Panc1 (cell line): Measurements from ENCODE around the gene ZNF580. TPM values are rescaled to one million over a fixed set of nuclear protein-coding genes. Genes with fewer than 3 reads are reported as not detected.
A peak's percentile ranks its signal among the peaks of the same experiment; 100 is the strongest.

ENCODE experiments used
- ATAC-seq: fragments of 200-7000 bp; cut with Tn5 transposase; 2 replicates; pipeline ENCODE4 v1.9.1; 2020; ENCODE audit warnings: mild to moderate bottlenecking, moderate library complexity
- BruUV-seq: library from RNA; stranded (reverse); fragments of 400-500 nt; replicated peaks from 2 replicates; lab custom pipeline; 2021; lab: Mats Ljungman, UMichigan
- CTCF ChIA-PET: fragments of 300-600 bp; sonication (Branson Sonifier 250); formaldehyde crosslinking; loops from one replicate; lab custom pipeline; 2022; ENCODE audit warnings: antibody characterized with exemption; lab: Charles Lee
- POLR2A ChIA-PET: fragments of 300-600 bp; sonication (Branson Sonifier 250); formaldehyde crosslinking; loops from one replicate; lab custom pipeline; 2022; ENCODE audit warnings: antibody characterized with exemption; lab: Charles Lee
- DNase-seq: peaks from one replicate; pipeline ENCODE4 v3.0.0-alpha.2; 2010; ENCODE audit warnings: low read depth, low spot score
- H3K27ac ChIP-seq: 2 replicates; pipeline ENCODE4 v1.5.1; 2011; ENCODE audit warnings: mild to moderate bottlenecking, low read length, inconsistent platforms
- H3K27me3 ChIP-seq: fragments of 200-500 bp; sonication (Bioruptor generic); 2 replicates; pipeline ENCODE4 v1.6.0; 2014; ENCODE audit warnings: low read length, inconsistent platforms; ENCODE audit not compliant: control insufficient read depth, insufficient read depth
- H3K36me3 ChIP-seq: fragments of 200-500 bp; sonication (Bioruptor generic); 2 replicates; pipeline ENCODE4 v1.5.1; 2014; ENCODE audit warnings: inconsistent platforms, mild to moderate bottlenecking, low read length, moderate library complexity; ENCODE audit not compliant: control insufficient read depth, insufficient read depth
- H3K4me1 ChIP-seq: 2 replicates; pipeline ENCODE4 v1.5.1; 2011; ENCODE audit warnings: inconsistent platforms, mild to moderate bottlenecking, low read length, moderate library complexity; ENCODE audit not compliant: control insufficient read depth, insufficient read depth
- H3K4me3 ChIP-seq, 2 experiments: 2 replicates each; pipeline ENCODE4 v1.5.1; 2011 to 2012; ENCODE audit warnings: low read depth in 2 of 2, low read length in 2 of 2, mild to moderate bottlenecking in 2 of 2, inconsistent platforms in 1 of 2, moderate library complexity in 1 of 2
- H3K9me3 ChIP-seq: fragments of 200-500 bp; sonication (Bioruptor generic); 2 replicates; pipeline ENCODE4 v1.5.1; 2014; ENCODE audit warnings: low read depth, mild to moderate bottlenecking, inconsistent platforms, low read length, moderate library complexity; ENCODE audit not compliant: control insufficient read depth, insufficient read depth
- POLR2AphosphoS5 ChIP-seq: IDR thresholded peaks from 2 replicates; pipeline ENCODE4 v1.6.1; 2012; ENCODE audit warnings: mild to moderate bottlenecking, low read depth, low read length, moderate library complexity
- SIN3A ChIP-seq: IDR thresholded peaks from 2 replicates; pipeline ENCODE4 v1.6.1; 2012; ENCODE audit warnings: low read depth, mild to moderate bottlenecking, low read length, moderate library complexity, borderline replicate concordance; ENCODE audit not compliant: insufficient read depth
- TCF7L2 ChIP-seq: IDR thresholded peaks from 2 replicates; pipeline ENCODE4 v1.6.1; 2011; ENCODE audit warnings: mild to moderate bottlenecking, low read depth, low read length, inconsistent platforms
- in situ Hi-C: cut with HindIII; loops from 2 replicates; pipeline ENCODE4 v1.10.0; 2016; ENCODE audit warnings: low sequenced_read_pairs, low pct_unique_long_range_greater_than_20kb
- intact Hi-C: fragments of 100-400 bp; cut with micrococcal nuclease; formaldehyde crosslinking; loops from one replicate; pipeline ENCODE4 v1.10.0; 2022; ENCODE audit not compliant: unreplicated experiment
- total RNA-seq: library from RNA; stranded (reverse); gene quantifications from one replicate; pipeline ENCODE4 v1.2.1, GENCODE V29; 2021; ENCODE audit not compliant: unreplicated experiment
- TF ChIP-seq, protein P1 (sequence below): fragments of 450-650 bp; IDR thresholded peaks from 2 replicates; pipeline ENCODE4 v1.5.1; 2017; ENCODE audit warnings: mild to moderate bottlenecking
- TF ChIP-seq, protein P2 (sequence below), 2 experiments: IDR thresholded peaks; 2 replicates each; pipeline ENCODE4 v1.6.1; 2011 to 2012; ENCODE audit warnings: low read depth in 2 of 2, control low read depth in 1 of 2, low read length in 1 of 2, mild to moderate bottlenecking in 1 of 2, moderate library complexity in 1 of 2; ENCODE audit not compliant: insufficient read depth in 1 of 2

Gene ZNF580
- total RNA-seq, 1 experiment from 2014 or later: 58.0 TPM

DNA sequence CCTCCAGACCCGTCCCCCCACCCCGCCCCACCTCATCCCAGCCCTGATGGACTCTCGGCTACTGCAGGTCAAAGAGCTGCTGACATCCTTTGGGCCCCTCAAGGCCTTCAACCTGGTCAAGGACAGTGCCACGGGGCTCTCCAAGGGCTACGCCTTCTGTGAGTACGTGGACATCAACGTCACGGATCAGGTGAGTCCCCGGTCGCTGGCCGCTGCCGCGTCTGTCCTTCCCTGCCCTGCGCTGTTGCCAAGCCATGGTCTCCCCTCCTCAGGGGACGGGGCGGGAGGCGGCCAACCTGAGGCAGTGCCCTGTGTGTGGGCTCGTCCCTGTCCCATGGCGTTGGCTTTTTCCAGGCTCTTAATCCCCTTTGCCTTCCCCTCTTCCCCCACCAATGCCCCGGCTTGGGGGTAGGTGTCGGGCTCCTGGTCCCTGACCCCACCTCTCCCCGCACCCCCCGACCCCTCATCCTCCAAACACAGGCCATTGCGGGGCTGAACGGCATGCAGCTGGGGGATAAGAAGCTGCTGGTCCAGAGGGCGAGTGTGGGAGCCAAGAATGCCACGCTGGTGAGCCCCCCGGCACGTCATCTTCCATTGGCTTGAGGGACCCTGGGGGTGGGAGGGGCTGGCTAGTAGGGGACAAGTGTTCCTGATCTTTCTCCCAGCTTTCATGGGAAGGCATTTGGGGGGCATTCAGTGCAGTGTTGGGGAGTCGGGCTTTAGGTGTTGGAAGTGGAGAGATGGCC is 28.0 kb downstream of the ZNF580 start:
- no TSS peak for BruUV-seq
- intact Hi-C loops (no loop called here), in situ Hi-C loops (no loop called here)
- Histone ChIP-seq H3K9me3 (no peaks in the 10 kb centered on the region), H3K27ac (peak overlapping the region; percentile 96), H3K4me3 (no peak overlapping the region), H3K4me1 (peaks cover 77% of the 10 kb centered on the region), H3K27me3 (no peaks in the 10 kb centered on the region), H3K36me3 (peaks cover 25% of the 10 kb centered on the region)
- no peak for TF ChIP-seq POLR2AphosphoS5
- ChIA-PET CTCF (interaction anchor here (0.6 kb wide), 1 partner anchor 12 kb away, joined by 10 read pairs; no protein-coding TSS in a partner anchor), POLR2A (no interaction called here)
- no peak for DNase-seq
- ATAC-seq: no peak

DNA sequence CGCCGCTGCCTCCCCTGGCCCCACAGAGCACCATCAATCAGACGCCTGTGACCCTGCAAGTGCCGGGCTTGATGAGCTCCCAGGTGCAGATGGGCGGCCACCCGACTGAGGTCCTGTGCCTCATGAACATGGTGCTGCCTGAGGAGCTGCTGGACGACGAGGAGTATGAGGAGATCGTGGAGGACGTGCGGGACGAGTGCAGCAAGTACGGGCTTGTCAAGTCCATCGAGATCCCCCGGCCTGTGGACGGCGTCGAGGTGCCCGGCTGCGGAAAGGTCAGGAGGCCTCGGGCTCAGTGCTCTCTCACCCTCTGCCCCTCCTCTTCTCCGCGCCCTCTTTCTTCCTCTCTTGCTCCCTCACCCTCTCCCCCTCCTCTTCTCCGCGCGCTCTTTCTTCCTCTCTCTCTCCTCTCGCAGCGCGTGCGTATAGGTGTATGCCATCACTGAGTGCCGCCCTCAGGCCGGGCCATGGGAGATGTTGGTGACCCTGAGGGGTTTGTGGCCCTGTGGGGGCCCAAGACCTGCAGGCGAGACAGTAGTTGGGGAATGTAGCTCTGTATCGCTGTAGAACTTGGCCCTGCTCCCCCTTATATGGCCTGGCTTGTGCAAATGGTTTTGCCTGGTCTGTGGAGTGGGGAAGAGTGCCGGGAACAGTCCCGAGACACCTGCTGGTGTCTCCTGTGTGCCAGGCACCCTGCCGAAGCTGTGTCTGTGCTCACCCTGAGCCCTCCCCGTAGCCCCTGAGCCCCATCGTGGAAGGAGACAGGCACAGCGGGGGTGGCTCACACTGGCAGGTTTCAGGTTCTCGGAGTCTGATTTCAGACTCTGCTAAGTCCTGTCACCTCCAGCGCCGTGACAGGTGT is 28.8 kb downstream of the ZNF580 start:
- in situ Hi-C loops: no loop called here
- H3K27me3 ChIP-seq: no peaks in the 10 kb centered on the region
- intact Hi-C loops: no loop called here
- H3K9me3 ChIP-seq: no peaks in the 10 kb centered on the region
- no TSS peak for BruUV-seq
- TF ChIP-seq SIN3A (0 out of 2 replicates have a peak, but pooled peaks have one; percentile 22), POLR2AphosphoS5 (peak; percentile 20; the same call in 1 of the 2 replicates)
- TF ChIP-seq, protein P1, sequence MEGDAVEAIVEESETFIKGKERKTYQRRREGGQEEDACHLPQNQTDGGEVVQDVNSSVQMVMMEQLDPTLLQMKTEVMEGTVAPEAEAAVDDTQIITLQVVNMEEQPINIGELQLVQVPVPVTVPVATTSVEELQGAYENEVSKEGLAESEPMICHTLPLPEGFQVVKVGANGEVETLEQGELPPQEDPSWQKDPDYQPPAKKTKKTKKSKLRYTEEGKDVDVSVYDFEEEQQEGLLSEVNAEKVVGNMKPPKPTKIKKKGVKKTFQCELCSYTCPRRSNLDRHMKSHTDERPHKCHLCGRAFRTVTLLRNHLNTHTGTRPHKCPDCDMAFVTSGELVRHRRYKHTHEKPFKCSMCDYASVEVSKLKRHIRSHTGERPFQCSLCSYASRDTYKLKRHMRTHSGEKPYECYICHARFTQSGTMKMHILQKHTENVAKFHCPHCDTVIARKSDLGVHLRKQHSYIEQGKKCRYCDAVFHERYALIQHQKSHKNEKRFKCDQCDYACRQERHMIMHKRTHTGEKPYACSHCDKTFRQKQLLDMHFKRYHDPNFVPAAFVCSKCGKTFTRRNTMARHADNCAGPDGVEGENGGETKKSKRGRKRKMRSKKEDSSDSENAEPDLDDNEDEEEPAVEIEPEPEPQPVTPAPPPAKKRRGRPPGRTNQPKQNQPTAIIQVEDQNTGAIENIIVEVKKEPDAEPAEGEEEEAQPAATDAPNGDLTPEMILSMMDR: no peak
- H3K27ac ChIP-seq: peak overlapping the region; percentile 96
- peaks cover 78% of the 10 kb centered on the region for H3K4me1 ChIP-seq
- H3K4me3 ChIP-seq: no peak overlapping the region
- ChIA-PET POLR2A (interaction anchor here (1.1 to 1.8 kb wide), 2 partner anchors 13 to 15 kb away, joined by 3 to 5 read pairs; partner anchors contain the start of gene U2AF2), CTCF (no interaction called here)
- DNase-seq (no peak), ATAC-seq (peak; percentile 4)
- H3K36me3 ChIP-seq: peaks cover 20% of the 10 kb centered on the region

DNA sequence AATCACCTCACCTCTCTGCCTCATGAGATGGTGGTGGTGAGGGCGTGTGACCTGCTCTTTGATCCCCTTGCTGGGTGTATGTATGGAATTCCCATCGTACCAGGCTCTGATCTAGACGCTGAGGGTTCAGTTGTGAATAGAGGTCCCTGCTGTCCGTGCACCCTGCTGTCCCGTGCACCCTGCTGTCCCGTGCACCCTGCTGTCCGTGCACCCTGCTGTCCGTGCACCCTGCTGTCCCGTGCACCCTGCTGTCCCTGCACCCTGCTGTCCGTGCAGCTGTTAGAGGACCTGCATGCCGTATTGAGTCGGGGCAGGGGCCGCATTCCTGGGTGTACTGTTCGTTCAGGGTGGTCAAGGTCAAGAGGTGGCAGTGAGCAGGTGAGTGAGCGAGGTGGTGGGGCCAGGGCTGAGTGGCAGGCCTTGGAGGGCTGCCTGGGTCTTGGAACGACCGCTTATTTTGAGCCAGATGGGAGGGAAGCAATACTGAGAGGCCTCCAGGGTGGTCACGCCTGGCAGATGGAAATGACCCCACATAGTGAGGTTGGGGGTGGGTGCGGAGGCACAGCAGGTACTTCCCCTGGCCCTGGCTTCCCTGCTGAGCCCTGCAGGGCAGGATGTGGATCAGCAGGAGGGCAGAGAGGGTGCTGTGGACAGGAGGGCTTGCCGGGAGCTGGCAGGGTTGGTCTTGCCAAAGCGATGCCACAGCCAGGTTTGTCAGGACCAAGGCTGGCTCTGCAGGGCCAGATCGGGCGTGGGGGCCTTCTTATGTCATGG is 29.7 kb downstream of the ZNF580 start:
- H3K27ac ChIP-seq: peak overlapping the region; percentile 96

More for the DNA sequence above, 29.7 kb downstream of the ZNF580 start:
- in situ Hi-C loops: no loop called here
- ATAC-seq (peak; percentile 86), DNase-seq (no peak)
- CTCF ChIA-PET: interaction anchor here (1.0 kb wide), 1 partner anchor 16 kb away, joined by 3 read pairs; no protein-coding TSS in a partner anchor
- no TSS peak for BruUV-seq
- no peaks in the 10 kb centered on the region for H3K9me3 ChIP-seq
- peaks cover 78% of the 10 kb centered on the region for H3K4me1 ChIP-seq
- POLR2A ChIA-PET: interaction anchor here (1.1 to 1.8 kb wide), 2 partner anchors 14 to 16 kb away, joined by 3 to 5 read pairs; partner anchors contain the start of gene U2AF2
- H3K4me3 ChIP-seq: peak overlapping the region in 1 of 2 experiments; percentile 5; a peak in 1 of 4 replicates
- intact Hi-C loops: no loop called here
- TF ChIP-seq, protein P1: no peak
- TF ChIP-seq, protein P2, sequence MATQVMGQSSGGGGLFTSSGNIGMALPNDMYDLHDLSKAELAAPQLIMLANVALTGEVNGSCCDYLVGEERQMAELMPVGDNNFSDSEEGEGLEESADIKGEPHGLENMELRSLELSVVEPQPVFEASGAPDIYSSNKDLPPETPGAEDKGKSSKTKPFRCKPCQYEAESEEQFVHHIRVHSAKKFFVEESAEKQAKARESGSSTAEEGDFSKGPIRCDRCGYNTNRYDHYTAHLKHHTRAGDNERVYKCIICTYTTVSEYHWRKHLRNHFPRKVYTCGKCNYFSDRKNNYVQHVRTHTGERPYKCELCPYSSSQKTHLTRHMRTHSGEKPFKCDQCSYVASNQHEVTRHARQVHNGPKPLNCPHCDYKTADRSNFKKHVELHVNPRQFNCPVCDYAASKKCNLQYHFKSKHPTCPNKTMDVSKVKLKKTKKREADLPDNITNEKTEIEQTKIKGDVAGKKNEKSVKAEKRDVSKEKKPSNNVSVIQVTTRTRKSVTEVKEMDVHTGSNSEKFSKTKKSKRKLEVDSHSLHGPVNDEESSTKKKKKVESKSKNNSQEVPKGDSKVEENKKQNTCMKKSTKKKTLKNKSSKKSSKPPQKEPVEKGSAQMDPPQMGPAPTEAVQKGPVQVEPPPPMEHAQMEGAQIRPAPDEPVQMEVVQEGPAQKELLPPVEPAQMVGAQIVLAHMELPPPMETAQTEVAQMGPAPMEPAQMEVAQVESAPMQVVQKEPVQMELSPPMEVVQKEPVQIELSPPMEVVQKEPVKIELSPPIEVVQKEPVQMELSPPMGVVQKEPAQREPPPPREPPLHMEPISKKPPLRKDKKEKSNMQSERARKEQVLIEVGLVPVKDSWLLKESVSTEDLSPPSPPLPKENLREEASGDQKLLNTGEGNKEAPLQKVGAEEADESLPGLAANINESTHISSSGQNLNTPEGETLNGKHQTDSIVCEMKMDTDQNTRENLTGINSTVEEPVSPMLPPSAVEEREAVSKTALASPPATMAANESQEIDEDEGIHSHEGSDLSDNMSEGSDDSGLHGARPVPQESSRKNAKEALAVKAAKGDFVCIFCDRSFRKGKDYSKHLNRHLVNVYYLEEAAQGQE (IDR thresholded peaks at IDR 0.05; ENCODE audit: insufficient read depth in 1 of 2, low read depth in 2 of 2, low read length in 1 of 2): peak in 1 of 2 experiments; percentile 65; a peak in 1 of 4 replicates
- TF ChIP-seq TCF7L2: peak; percentile 96
- TF ChIP-seq POLR2AphosphoS5: peak; percentile 85
- peaks cover 20% of the 10 kb centered on the region for H3K36me3 ChIP-seq
- no peaks in the 10 kb centered on the region for H3K27me3 ChIP-seq
